HG03457 (cell line): Measurements from ENCODE around the gene PHACTR1.
"Not testable (repeated sequence)": the region's sequence is repeated elsewhere in the genome, so short reads cannot be mapped to it uniquely, and the experiment has no call there.

Source experiments
- ATAC-seq: cut with Tn5 transposase; IDR thresholded peaks from one replicate; pipeline ENCODE4 v1.9.1; 2021; ENCODE audit warnings: moderate number of reproducible peaks; ENCODE audit not compliant: unreplicated experiment

The PHACTR1 gene

DNA sequence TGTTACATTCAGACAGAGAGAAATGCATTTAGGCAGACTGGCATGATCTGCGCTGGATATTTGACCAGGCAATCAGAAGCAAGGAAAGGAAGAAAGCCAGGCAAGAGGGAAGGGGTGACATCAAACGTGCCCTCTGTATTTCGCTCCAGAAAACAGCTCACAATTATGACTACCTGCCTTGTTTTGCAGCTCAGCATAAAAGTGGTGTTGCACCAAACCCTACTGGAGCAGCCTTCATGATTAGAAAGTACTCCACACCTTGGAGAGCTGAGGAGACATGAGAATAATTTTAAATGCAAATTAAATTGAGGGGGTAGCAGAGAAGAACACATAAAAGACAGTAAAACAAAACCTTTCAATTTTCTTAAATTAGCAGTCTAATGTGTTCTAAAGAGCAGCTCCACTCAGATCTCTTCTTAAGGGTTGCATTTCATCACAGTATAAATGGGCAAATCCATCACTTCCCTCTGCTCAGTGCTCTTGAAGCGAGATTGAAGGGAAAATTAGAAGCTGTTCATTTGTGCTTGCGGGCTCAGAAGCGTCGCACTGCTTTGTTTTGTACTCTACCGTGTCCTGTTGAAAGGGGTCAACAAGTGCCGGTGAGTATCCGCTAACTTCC lies at the start of gene PHACTR1:
PHACTR1 (plus strand) TSS at position 470 of the 619 bp plus-strand sequence.
- ATAC-seq: no peak

GRCh38 chr6:12666886-12667285 lies 49.7 kb upstream of the PHACTR1 start:
- no peak for ATAC-seq

GRCh38 chr6:12675931-12676330 lies 40.6 kb upstream of the PHACTR1 start:
- ATAC-seq: no peak

- no peak for ATAC-seq
Measured at GRCh38 chr6:12679341-12679740, 37.2 kb upstream of the PHACTR1 start.

DNA sequence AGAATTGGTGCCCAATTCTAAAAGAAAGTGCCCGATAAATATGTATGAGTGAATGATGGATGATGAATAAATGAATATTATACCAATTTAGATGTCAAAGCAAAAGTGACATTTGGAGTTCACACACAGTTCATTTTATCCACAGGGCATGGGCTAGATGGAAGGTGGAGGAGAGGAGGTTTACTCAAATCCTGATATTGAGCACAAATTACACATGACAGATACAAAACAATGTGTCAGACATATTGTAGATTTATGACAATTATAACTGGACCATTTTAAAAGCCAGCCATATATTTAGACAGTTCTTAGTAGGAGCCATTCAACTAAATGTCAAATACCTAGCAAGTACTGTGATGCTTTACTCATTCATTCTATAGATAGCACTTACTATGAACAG lies 23.4 kb upstream of the PHACTR1 start:
- ATAC-seq: no peak

- ATAC-seq: no peak
Measured at GRCh38 chr6:12698298-12698697, 18.3 kb upstream of the PHACTR1 start.

DNA sequence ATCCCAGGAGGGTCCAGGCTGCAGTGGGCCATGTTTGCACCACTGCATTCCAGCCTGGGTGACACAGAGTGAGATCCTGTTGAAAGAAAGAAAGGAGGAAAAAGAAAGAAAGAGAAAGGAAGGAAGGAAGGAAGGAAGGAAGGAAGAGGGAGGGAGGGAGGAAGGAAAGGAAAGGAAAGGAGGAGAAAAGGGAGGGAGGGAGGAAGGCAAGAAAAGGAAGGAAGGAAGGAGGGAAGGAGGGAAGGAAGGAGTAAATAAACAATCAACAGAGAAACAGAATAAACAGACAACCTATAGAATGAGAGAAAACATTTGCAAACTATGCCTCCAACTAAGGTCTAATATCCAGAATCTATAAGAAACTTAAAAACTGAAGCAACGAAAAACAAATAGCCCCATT lies 11.6 kb upstream of the PHACTR1 start:
- no peak for ATAC-seq

- ATAC-seq: no peak
Measured at GRCh38 chr6:12709116-12709515, 7.5 kb upstream of the PHACTR1 start.

DNA sequence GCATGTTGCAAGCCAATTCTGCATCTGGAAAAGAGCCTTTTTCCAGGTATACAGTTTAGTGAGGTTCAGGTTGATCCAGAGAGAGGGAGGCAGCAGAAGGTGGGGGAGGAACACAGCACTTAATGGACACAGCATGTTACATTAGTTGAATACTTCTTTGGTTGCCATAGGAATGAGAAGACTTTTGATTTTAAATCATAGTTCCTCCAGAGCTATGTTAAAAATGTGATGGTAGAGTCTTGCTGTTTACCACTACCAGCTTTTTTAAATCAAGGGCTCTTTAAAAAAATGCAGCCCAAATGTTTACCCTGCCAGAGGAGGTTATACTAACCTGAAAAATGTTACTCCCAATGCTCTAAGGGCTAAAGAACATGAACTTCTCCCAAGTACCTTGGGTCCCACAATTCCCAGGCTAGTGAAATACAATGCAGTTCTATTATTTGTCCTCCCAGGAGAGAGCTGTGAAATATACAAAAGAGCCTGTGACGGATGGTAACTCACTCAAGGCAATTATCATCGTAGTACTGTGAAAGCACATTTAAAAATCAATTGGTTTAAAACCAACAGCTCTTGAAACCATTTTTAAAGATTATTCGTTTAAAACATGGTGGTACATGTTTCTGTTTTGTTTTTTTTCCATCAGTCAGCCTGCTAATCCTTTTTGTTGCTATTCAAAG lies 6.9 kb upstream of the PHACTR1 start:
- ATAC-seq: no peak

DNA sequence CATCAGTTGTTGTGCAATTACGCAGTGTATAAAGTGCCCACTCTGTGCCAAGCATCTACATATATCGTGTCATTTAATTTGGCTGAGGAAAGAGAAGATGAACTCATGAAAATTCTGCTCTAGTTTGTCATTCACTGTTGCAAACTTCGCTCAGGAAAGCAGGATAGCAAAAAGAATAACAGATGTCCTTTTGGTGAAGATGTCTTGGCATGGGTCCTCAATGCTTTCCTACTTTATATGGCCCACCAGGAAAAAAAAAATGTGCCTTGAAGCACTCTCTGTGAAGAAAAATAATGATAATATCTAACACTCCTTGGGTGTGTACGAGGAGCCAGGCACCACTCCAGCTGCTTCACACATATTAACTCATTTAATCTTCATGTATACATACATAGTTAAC lies 5.6 kb upstream of the PHACTR1 start:
- no peak for ATAC-seq

GRCh38 chr6:12714022-12714421 lies 2.5 kb upstream of the PHACTR1 start:
- no peak for ATAC-seq

GRCh38 chr6:12715437-12715836 lies 1.1 kb upstream of the PHACTR1 start:
- no peak for ATAC-seq

- no peak for ATAC-seq
Measured at GRCh38 chr6:12717356-12717755, 789 bp downstream of the PHACTR1 start.

DNA sequence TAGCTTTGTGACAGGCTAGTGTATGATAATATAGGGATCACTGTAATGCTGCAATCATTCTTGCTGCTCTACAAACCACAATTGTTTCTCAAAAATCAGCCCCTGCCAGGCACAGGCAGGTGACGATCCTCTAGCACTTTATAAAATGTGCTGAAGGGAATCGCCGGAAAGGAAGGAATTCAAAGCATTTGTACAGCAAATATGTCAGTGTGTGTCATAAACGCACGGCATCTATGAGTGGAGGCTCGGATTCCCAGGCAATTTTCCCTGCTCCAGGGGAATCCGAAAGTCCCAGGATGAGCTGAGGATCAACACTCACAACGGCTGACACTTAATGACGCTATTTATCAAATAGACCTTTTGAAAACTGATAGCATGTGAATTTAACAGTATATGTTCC lies 1.4 kb downstream of the PHACTR1 start:
- ATAC-seq: no peak

DNA sequence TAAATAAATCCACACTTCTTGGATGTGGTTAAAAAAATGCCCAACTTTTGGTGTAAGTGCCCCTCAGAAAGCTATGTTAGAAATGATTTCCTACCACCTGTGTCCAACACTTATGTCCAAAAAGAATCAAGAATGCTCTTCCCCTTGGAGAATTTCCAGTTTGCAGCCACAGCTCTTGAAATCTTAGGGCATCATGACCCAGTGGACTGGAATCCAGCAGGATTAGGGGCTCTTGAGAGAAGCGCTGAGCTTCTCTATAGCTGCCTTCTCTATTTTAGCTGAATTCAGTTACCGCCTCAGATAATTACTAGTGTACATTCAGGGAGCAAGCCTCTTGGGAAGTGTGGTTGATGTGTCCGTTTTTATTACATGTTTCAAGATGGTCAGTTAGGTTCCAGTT lies 2.5 kb downstream of the PHACTR1 start:
- no peak for ATAC-seq

DNA sequence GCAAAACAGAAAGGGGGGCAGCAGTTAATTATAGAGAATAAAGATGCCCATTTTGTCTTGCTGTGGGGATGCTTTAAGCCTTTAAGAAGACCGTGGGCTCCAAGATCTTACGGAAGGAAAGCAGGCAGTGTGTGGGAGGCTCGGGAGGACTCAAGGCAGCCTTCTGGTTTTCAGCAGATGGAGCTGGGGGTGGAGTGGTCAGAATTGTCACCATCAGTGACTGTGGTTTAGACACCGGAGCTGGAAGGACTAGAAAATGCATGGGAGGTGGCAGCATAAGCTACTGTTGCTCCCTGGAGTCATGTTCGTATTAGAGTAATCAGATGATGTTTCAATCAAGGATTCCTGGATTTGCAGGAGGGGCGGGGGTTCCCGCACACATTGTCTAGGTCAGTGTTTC lies 3.7 kb downstream of the PHACTR1 start:
- no peak for ATAC-seq

DNA sequence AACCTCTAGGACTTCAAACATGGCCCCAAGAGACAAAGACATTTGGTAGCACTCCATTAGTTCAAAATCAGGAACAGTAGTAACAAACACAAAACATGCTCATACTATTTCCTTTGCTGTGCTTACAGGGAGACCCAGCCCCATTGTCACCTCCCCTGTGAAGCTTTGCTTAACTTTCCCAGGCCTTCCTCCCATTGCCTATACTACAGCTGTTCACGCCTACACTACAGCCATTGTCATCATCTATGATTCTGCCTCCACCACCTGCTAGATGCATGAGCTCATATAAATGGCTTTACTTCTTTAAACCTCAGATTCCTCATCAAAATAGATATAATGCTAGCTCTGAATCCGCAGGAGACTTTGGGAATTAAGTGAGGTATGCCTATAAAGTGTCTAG lies 8.7 kb downstream of the PHACTR1 start:
- no peak for ATAC-seq

GRCh38 chr6:12729467-12729866 lies 12.9 kb downstream of the PHACTR1 start:
- no peak for ATAC-seq

- not testable (repeated sequence) for ATAC-seq
Measured at GRCh38 chr6:12730809-12731208, 14.2 kb downstream of the PHACTR1 start.

- no peak for ATAC-seq
Measured at GRCh38 chr6:12733876-12734275, 17.3 kb downstream of the PHACTR1 start.

DNA sequence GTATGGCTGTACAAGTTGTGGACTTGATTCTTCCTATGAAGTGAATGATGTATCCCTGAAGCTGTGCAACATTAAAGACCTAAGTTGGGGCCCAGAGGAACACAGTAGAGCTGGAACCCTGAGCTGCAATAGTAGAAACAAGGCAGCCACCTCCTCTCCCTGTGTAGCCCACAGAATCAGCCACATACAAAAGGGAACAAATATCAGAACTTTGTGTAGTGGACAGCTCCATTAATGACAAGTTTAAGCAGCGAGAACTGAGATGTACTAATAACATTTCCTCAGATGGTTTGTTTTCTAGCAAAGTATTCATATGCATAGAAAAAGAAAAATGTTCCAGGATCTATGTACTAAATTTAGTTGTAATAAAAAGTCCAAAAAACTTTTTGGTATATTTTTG lies 19.2 kb downstream of the PHACTR1 start:
- no peak for ATAC-seq

GRCh38 chr6:12748411-12748810 lies 31.8 kb downstream of the PHACTR1 start:
- ATAC-seq: no peak
